GM12878 (cell line): ENCODE results near the gene RTN4RL1.

Experiments
- BACH1 ChIP-seq: fragments of 450-650 bp; IDR thresholded peaks from 2 replicates; pipeline ENCODE4 v1.6.1; 2017; ENCODE audit warnings: mild to moderate bottlenecking, borderline replicate concordance
- RCOR1 ChIP-seq: conservative IDR thresholded peaks from 2 replicates; pipeline ENCODE4 v1.6.1; 2012; ENCODE audit warnings: low read depth, low read length, improper control_type of control experiment
- ZZZ3 ChIP-seq: IDR thresholded peaks from 2 replicates; pipeline ENCODE4 v1.6.1; 2011; ENCODE audit warnings: low read depth; ENCODE audit not compliant: control insufficient read depth, insufficient read length
- TF ChIP-seq, protein P1 (sequence below), 3 experiments: IDR thresholded peaks in 2 of 3; conservative IDR thresholded peaks in 1 of 3; 2 replicates each; pipeline ENCODE4 v1.5.1; 2011; ENCODE audit warnings: low read depth in 3 of 3, low read length in 3 of 3, mild to moderate bottlenecking in 3 of 3, control low read depth in 2 of 3, moderate library complexity in 2 of 3, inconsistent platforms in 1 of 3, mixed read lengths in 1 of 3; ENCODE audit not compliant: control insufficient read depth in 2 of 3, insufficient read depth in 1 of 3; ENCODE audit errors: extremely low read depth in 1 of 3
- TF ChIP-seq, protein P2 (sequence below): IDR thresholded peaks from 2 replicates; pipeline ENCODE4 v1.6.1; 2011; ENCODE audit warnings: mild to moderate bottlenecking, low read depth, low read length, moderate library complexity; ENCODE audit not compliant: insufficient replicate concordance
- TF ChIP-seq, protein P3 (sequence below): IDR thresholded peaks from 2 replicates; pipeline ENCODE4 v1.6.1; 2011; ENCODE audit warnings: borderline replicate concordance, low read depth, mild to moderate bottlenecking, moderate library complexity, mixed read lengths, low read length; ENCODE audit not compliant: insufficient read depth; ENCODE audit errors: extremely low read length

DNA sequence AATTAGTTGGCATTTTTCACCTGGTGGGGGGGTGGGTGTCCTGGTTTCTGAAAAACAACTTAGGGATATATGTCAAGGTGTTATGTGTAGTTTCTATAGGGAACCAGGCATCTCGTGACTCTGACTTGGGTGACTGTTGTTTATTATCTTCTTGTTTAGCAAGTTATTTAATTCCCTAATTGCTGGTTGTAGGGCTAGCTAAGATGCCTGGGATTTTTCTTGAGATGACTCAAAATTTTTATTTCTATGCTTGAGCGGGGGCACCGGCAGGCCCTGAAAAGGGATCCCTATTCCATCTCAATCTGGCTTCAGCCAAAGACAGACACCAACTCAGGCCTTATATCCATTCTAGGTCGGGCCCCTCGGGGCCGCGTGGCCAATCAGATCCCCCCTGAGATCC lies 8.0 kb upstream of the RTN4RL1 start:
- TF ChIP-seq, protein P1, sequence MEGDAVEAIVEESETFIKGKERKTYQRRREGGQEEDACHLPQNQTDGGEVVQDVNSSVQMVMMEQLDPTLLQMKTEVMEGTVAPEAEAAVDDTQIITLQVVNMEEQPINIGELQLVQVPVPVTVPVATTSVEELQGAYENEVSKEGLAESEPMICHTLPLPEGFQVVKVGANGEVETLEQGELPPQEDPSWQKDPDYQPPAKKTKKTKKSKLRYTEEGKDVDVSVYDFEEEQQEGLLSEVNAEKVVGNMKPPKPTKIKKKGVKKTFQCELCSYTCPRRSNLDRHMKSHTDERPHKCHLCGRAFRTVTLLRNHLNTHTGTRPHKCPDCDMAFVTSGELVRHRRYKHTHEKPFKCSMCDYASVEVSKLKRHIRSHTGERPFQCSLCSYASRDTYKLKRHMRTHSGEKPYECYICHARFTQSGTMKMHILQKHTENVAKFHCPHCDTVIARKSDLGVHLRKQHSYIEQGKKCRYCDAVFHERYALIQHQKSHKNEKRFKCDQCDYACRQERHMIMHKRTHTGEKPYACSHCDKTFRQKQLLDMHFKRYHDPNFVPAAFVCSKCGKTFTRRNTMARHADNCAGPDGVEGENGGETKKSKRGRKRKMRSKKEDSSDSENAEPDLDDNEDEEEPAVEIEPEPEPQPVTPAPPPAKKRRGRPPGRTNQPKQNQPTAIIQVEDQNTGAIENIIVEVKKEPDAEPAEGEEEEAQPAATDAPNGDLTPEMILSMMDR (IDR thresholded peaks at IDR 0.05 in 2 of 3, conservative IDR thresholded peaks at IDR 0.05 in 1 of 3; ENCODE audit: control insufficient read depth in 2 of 3, extremely low read depth in 1 of 3, insufficient read depth in 1 of 3, low read depth in 3 of 3, low read length in 3 of 3), result no peak
- TF ChIP-seq BACH1, result no peak
- no peak for TF ChIP-seq ZZZ3
- TF ChIP-seq, protein P2, sequence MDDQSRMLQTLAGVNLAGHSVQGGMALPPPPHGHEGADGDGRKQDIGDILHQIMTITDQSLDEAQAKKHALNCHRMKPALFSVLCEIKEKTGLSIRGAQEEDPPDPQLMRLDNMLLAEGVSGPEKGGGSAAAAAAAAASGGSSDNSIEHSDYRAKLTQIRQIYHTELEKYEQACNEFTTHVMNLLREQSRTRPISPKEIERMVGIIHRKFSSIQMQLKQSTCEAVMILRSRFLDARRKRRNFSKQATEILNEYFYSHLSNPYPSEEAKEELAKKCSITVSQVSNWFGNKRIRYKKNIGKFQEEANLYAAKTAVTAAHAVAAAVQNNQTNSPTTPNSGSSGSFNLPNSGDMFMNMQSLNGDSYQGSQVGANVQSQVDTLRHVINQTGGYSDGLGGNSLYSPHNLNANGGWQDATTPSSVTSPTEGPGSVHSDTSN, result no peak
- TF ChIP-seq, protein P3, sequence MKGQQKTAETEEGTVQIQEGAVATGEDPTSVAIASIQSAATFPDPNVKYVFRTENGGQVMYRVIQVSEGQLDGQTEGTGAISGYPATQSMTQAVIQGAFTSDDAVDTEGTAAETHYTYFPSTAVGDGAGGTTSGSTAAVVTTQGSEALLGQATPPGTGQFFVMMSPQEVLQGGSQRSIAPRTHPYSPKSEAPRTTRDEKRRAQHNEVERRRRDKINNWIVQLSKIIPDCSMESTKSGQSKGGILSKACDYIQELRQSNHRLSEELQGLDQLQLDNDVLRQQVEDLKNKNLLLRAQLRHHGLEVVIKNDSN, result no peak
- TF ChIP-seq RCOR1, result no peak
